Femur (tissue), 1 donor: ENCODE results near the gene SLC25A23.
"Not testable (repeated sequence)": the region's sequence is repeated elsewhere in the genome, so short reads cannot be mapped to it uniquely, and the experiment has no call there.

Source experiments
- DNase-seq: peaks from one replicate; pipeline ENCODE4 v3.0.0-alpha.2; 2017

SLC25A23 gene

DNA sequence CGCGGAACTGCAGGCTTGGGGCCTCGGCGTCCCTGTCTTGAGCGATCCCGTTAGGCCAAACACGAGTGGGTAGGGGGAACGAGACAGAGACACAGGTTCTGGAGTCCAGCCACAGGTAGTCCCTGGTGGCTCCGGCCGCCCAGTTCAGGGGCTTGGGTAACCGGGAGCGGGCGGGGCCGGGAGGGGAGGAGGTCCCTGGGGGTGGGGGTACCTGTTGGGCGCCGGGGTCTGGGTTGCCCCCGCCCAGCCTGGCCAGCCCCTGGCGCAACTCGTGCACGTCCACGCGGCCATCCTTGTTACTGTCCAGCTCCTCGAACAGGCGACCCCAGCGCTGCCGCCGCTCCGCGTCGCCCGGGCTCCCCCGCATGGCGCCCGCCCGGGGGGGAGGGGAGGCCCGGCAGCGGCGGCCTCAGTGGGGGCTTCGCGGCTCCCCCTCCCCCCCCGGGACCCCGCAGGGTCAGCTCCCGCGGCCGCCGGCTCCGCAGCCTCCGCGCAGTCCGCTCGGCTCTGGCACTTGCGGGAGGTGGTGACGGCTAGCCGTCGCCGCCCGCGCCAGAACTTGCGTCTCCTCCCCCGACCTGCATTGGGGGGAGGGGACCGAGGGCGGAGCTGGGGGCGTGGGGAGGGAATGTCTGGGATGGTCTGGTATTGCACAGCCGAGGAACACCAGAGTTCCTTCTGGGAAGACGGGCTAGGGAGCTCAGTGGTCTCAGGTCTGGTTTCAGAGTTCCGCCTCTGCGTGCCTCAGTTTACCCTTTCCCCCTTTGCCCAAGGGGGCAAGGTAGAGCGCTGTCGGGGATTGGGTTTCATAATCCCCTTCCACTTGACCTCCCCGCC is at the start of gene SLC25A23:
Gene SLC25A23, minus strand, starts transcription at position 531 of the 837 bp plus-strand sequence. Its CDS starts 164 bp downstream, at position 367.
- peak; percentile 88 for DNase-seq

DNA sequence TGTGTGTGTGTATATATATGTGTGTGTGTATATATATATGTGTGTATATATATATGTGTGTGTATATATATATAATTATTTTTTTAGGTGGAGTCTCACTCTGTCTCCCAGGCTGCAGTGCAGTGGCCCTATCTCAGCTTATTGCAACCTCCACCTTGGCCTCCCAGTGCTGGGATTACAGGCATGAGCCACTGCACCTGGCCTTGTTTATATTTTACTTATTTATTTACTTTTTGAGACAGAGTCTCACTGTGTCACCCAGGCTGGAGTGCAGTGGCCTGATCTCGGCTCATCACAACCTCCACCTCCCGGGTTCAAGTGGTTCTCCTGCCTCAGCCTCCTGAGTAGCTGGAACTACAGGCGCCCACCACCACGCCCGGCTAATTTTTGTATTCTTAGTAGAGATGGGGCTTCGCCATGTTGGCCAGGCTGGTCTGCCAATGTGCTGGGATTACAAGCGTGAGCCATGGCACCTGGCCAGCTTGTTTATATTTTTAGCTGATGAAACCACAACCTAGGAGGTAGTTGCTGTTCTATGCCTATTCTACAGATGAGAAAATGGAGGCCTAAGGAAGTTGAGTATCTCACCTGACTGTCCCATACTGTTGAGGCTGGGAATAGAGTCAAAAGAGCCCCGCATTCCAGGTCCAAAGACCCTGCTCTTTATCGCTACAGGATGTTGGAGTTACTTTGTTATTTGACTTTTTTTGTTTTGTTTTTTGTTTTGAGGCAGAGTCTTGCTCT is 48.6 kb upstream of the SLC25A23 start:
- DNase-seq, result not testable (repeated sequence)

DNA sequence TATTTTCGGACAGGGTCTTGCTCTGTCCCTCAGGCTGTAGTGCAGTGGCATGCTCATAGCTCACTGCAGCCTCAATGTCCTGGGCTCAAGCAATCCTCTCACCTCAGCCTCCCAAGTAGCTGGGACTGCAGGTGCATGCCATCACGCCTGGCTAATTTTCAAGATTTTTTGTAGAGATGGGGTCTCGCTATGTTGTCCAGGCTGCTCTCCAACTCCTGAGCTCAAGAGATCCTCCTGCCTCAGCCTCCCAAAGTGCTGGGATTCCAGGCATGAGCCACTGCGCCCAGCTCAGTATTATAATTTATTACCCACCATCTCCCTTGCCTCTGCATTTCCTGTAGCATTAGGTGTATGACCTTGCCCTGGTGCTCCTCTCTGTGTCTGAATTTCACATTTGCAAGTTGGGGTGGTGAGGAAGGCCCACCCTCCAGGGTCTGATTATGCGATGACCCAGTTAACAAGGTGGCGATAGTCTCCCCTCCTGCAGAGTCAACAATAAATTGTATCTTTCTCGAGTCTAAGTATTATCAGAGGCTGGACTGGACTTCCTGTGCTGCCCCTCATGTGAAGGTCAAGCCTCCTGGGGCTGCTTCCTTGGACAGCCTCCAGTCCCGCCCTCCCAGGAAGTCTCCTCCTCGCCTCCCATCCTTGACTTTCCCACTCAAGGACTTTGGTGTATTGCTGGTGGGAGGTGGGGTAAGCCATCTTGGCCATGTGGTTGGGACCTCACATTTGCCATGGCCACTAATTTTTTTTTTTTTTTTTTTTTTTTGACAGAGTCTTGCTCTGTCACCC is 44.0 kb upstream of the SLC25A23 start:
- DNase-seq, result no peak

DNA sequence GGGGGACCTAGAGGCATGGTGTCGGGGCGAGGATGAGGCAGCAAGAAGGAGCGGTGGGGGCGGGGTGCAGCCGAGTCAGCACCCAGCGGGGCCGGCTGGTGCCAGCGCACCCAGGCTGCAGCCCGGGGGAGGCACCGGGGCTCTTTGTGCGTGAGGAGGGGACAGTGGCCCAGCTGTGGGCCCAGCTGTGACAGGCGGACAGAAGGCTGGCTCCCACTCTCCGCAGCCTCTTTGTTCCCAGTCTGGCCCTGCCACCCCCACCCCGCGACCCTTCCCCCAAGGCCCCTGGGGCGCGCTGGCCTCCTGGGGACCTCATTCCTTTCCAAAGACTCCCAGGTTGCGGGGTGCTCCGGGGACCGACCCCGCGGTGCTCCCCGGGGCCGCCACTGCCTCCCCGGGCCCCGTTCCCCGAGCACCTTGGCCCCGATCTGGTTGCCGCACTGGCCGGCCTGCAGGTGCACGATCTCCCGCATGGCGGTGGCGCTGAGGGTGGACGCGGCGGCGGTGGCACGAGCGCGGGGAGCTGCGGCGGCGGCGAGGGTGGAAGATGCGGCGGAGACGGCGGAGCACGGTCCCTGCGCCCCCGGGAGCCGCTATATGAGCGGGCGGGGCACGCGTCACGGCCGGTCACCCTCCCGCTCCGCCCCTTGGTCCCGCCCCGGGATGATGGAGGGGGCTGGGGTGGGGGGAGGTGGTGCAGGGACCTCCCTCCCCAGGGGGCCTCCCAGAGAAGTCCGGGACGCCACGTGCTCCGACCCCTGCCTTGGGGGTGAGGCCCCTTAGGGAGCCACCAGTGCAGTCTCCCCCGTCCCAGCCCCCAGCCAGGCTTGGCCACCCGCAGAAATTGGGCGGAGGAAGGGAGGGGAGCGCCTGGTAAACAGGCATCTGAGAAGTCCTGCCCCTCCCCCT is 42.4 kb upstream of the SLC25A23 start, which contains the start of gene TUBB4A:
Gene TUBB4A, minus strand, starts transcription at position 570 of the 909 bp plus-strand sequence. Its CDS starts 97 bp downstream, at position 473.
- no peak for DNase-seq

DNA sequence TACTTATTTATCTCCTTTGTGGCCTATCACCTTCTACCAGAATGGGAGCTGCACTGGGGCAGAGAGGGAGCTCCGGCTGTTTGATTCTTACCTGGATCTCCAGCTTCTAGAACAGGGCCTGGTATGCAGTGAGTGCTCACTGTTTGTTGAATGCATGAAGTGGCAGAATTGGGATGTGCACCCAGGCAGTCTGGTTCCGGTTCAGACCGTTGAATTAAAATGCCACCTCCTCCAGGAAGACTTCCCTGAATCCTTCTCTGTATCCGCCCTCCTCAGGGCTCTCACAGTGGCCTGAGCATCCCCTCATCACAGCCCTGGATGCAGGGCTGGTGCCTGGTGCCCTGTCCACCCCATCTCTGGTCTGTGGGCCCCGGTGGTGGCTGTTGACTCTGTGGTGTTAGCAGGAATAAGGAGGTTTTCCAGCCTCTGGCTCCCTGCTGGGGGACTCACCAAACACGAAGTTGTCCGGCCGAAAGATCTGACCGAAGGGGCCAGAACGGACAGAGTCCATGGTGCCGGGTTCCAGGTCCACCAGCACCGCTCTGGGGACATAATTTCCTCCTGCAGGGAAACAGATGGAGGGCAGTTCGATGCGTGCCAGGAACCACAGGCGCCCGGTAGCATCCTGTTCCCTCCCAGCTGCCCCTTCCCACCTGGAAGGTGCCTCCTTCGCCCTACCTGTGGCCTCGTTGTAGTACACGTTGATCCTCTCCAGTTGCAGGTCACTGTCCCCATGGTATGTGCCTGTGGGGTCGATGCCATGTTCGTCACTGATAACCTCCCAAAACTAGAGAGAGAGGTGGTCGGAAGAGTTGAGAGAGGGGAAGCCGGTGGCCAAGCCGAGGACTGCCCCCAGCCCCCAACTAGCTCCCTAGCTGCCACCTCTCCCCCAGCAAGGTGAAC is 41.5 kb upstream of the SLC25A23 start:
- DNase-seq, result no peak

DNA sequence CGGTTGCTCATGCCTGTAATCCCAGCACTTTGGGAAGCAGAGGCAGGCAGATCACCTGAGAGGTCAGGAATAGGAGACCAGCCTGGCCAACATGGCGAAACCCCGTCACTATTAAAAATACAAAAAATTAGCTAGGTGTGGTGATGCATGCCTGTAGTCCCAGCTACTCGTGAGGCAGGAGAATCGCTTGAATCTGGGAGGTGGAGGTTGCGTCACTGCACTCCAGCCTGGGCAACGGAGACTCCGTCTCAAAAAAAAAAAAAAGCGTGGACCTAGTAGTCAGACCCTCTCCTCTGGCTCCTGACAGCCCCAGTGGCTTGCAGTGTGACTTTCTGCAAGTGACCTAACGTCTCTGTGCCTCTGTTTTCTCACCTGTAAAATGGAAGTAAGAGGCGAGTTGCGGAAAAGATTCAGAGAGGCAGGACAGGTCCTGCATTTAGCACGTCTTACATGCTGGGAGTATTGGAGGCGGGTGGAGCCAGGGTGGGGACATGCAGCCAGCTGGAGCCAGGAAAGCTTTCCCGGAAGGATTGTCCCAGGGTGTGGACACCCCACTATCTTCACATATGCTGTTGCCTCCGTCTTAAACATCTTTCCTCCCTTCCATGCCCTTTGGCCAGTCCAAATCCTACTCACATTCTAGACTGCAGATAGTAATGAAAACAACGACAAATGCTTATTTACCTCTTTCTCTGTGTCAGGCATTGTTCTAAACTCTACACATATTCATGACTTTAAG is 39.6 kb upstream of the SLC25A23 start:
- no peak for DNase-seq

DNA sequence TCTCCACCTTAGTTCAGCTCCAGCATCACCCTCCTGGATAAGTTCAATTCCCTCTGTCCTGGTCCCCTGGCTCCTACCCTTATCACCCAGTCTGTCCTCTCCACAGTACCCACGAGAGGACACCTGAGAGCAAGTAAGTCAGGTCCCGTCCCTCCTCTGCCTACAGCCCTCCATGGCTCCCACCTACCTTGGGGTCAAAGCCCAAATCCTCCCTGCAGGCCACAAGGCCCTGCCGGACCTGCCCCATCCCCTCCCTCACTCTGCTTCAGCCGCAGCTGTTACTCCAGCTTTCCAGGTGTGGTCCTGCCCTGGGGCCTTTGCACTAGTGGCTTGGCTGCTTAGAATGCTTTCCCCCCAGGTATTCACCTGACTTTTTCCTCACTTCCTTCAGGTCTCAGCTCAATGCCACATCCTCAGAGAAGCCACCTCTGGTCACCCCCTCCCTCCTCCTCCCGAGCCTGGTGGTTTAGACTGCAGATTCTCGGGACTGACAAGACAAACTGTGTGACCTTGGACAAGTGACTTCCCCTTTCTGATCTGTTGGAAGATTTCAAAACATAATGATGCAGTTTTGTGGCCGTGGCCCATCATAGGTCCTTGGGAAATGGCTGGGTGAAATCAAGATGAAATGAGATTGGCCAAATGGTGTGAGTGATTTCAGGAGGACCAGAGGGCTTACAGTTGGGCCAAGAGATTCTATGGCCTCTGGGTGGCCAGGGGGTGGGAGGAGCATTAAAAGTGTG is 38.9 kb upstream of the SLC25A23 start:
- DNase-seq, result no peak

DNA sequence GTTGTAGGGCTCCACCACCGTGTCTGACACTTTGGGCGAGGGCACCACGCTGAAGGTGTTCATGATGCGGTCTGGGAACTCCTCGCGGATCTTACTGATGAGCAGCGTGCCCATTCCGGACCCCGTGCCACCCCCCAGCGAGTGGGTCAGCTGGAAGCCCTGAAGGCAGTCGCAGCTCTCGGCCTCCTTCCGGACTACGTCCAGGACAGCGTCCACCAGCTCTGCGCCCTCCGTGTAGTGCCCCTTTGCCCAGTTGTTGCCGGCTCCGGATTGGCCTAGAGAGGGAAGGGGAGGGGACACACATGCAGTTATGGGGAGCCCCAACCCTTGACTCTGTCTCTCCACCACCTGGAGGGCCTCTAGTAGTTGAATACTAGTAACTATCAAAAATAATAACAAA is 36.4 kb upstream of the SLC25A23 start:
- DNase-seq, result no peak

DNA sequence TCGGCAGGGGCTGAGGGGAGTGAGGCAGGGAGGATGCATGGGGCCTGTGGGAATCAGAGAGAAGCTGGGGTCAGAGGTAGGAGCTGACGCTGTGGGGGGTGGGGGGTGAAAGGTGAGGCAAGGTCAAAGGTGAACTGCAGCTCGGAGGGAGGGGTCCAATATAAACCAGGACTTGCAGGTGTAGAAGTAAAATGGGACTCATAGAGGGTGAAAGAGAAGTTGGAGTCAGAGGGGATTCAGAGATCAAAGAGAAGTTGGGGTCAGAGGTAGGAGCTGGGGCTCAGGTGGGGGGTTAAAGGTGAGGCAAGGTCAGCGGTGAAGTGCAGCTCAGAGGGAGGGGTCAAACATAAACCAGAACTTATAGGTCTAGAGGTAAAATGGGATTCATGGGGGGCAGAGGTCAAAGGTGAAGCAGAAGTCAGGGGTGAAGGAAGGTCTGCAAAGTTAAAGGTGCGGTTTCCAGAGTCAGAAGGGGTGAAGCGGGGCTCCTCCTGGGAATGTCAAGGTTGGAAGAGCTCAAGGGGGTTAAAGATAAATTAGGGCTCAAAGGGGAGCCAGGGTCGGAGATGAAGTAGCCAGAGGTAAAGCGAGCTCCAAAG is 34.9 kb upstream of the SLC25A23 start:
- DNase-seq, result no peak

DNA sequence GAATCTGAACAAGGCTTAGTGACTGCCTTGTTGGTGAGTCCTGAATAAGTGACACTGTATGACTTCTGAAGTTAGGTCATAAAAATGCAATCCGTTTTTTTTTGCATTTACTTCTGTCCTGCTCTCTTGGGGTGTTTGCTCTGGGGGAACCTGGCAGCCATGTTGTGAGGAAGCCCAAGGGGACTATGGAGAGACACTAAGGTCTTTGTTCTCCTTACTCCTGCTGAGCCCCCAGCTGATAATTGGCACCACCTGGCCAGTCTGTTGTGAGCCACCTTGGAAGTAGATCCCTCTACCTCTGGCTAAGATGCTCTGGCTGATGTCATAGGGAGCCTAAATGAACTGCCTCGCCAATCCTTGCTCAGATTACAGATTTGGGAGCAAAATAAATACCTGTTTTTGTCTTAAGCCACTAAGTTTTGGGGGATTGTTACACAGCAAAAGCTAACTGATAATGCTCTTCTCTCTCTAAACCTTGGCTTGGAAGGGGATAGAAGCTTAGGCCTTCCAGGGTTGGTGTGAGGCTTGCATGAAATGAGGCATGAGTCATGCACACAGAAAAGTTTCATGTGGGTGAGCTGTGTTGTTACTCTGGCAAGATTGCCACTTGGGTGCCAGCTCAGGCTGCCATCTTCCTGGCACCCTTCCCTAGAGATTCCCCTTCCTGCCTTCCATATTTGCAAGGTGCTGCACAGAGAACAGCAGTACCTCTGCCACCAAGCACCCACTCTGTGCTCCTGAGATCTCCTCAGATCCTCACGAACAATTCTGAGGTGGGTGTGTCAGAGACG is 32.4 kb upstream of the SLC25A23 start:
- no peak for DNase-seq

DNA sequence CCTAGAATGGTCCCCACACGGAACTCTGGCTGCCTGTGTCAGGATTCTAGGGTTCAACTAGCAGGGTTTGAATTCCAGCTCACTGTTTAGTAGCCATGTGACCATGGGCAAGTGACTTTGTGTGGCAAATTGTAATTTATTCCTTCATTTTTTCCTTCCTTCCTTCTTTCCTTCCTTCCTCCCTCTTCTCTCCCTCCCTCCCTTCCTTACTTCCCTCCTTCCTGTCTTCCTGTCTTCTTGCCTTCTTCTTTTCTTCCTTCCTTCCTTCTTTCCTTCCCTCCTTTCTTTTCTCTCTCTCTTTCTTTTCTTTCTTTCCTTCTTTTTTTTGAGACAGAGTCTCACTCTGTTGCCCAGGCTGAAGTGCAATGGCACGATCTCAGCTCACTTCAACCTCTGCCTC is 30.5 kb upstream of the SLC25A23 start:
- no peak for DNase-seq

DNA sequence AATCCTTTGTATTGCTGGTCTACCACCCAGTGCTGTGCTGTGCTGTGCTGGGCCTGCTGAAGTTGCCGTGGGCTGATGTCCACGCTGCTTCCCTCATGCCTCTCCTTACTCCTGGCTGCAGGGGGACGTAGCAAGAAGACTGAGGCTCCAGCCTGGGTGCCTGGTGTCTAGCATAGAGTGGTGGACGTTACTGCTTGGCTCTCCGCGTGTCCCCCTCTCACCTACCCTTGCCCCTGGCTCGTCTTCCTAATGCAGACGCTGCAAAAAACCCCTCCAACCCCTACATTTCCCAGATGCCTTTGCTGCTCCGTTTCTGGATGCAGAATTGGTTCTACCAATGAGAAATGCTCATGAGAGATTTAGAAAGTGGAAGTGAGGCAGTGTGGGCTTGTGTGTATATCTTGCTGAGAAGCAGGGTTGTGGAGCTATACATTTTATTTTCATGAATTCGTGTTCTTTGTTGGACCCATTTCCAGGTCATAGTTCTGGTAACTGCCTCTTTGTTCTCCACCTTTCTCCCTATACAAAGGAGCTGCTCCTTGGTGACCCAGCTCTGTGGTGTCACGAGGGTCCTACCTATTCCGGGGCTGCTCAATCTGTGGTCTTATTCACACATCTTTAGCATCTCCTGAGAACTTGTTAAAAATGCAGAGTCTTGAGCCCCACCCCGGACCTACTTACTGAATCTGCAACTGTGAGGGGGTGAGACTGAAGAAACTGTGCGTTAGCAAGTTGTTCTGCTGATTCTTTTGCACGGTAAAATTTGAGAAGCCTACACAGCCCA is 29.9 kb upstream of the SLC25A23 start:
- no peak for DNase-seq

DNA sequence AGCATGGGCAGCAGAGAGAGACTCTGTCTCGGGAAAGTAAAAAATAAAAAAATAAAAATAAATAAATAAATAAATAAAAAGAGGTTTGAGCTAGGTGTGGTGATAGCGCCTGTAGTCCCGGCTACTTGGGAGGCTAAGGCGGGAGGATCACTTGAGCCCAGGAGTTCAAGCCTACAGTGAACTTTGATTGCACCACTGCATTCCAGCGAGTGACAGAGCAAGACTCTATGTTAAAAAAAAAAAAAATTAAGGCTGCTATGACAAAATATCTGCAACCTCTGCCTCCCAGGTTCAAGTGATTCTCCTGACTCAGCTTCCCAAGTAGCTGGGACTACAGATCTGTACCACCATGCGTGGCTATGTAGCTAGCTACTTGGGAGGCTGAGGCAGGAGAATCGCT is 25.2 kb upstream of the SLC25A23 start:
- DNase-seq, result no peak

DNA sequence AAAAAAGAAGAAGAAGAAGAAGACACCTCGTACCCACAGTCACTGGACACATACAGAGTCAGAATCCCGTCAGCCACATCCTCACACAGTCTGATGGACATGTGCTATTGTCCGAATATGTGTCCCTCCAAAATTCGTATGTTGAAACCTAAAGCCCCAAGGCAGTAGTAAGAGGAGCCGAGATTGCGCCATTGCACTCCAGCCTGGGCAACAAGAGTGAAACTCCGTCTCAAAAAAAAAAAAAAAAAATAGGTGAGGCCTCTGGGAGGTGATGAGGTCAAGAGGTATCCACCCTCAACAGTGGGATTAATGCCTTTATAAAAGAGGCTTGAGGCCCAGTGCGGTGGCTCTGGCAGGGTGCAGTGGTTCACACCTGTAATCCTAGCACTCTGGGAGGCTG is 24.6 kb upstream of the SLC25A23 start:
- no peak for DNase-seq

DNA sequence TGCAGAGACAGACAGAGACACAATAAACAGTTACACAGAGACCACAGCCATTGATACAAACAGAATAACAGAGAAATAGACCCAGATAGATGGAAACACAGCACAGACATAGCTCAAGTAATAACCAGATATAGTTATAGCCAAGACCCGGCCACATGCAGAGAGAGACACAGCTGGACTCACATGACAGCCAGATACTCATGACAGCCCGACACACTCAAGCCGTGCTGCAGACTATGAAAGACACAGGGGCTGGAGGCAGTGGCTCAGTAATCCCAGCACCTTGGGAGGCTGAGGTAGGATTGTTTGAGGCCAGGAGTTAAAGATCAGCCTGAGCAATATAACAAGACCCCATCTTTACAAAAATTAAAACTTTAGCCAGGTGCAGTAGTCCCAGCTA is 23.6 kb upstream of the SLC25A23 start:
- DNase-seq, result no peak

DNA sequence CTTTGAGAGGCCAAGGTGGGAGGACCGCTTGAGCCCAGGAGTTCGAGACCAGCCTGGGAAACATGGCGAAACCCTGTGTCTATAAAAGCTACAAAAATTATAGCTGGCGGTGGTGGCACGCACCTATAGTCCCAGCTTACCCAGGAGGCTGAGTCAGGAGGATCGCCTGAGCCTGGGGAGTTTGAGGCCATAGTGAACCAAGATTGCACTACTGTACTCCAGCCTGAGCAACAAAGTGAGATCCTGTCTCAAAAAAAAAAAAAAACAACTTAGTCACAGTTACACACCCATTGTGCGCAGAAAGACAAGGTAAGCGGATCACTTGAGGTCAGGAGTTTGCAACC is 22.7 kb upstream of the SLC25A23 start:
- no peak for DNase-seq

DNA sequence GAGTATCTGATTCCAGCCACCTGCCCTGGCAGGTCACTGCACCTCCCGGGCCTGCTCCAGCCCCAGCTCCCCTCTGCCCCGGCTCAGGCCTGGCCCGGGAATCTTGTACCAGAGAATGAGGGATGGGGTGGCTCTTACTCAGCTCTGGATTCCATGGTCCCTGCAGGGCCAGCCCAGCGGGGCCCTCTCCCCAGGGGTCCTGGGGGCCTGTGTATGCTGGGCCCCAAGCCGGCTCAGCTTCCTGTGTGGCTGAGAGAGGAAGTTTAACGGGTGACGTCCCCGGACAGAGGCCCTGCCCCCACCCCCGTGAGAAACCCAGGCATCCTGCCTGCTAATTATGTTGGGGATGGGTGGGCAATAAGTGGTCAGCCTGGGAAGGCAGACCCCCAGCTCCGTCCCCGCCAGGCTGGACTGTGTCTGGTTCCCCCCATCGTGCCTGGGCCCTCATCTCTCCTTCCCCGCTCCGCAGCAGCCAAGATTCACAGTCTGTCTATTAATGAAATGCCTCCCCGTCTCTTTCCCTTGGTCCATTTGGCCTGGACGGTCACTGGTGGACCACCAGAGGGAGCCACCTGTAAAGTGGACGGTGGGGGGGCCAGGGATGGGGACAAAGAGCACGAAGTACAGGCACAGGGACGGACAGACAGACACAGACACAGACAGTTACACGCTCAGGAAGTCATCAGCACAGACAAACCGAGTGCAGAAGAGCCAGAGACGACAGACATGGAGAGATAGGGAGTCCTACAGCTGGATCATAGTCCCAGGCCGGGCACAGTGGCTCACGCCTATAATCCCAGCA is 22.1 kb upstream of the SLC25A23 start, which contains the start of gene DENND1C:
Gene DENND1C, minus strand, starts transcription at position 247 of the 802 bp plus-strand sequence. Its CDS starts 92 bp downstream, at position 155.
- DNase-seq, result no peak
